ENCODE measurements around the gene C1orf167. TPM values are rescaled to one million over a fixed set of nuclear protein-coding genes. Genes with fewer than 3 reads are reported as not detected.

C1orf167 gene
- total RNA-seq, 1 donor from 2014 or later: not detected

GRCh38 chr1:11725616-11726015 is 36.4 kb upstream of the C1orf167 start:
- Mint-ChIP-seq H3K27me3 (ENCODE audit: low read depth) (no peaks in the 10 kb centered on the region), H3K4me3 (no peak overlapping the region), H3K27ac (ENCODE audit: unreplicated experiment) (no peak overlapping the region), H3K9me3 (no peaks in the 10 kb centered on the region), H3K36me3 (ENCODE audit: low read depth) (no peaks in the 10 kb centered on the region), H3K4me1 (peaks cover 8% of the 10 kb centered on the region)
- DNase-seq (ENCODE audit: low read depth, low spot score): no peak
- TF ChIP-seq, protein P1, sequence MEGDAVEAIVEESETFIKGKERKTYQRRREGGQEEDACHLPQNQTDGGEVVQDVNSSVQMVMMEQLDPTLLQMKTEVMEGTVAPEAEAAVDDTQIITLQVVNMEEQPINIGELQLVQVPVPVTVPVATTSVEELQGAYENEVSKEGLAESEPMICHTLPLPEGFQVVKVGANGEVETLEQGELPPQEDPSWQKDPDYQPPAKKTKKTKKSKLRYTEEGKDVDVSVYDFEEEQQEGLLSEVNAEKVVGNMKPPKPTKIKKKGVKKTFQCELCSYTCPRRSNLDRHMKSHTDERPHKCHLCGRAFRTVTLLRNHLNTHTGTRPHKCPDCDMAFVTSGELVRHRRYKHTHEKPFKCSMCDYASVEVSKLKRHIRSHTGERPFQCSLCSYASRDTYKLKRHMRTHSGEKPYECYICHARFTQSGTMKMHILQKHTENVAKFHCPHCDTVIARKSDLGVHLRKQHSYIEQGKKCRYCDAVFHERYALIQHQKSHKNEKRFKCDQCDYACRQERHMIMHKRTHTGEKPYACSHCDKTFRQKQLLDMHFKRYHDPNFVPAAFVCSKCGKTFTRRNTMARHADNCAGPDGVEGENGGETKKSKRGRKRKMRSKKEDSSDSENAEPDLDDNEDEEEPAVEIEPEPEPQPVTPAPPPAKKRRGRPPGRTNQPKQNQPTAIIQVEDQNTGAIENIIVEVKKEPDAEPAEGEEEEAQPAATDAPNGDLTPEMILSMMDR (conservative IDR thresholded peaks at IDR 0.05): no peak

GRCh38 chr1:11727119-11727518 is 34.9 kb upstream of the C1orf167 start:
- no peak for DNase-seq (ENCODE audit: low read depth, low spot score)
- TF ChIP-seq, protein P1 (conservative IDR thresholded peaks at IDR 0.05): no peak
- Mint-ChIP-seq H3K27ac (ENCODE audit: unreplicated experiment) (no peak overlapping the region), H3K36me3 (ENCODE audit: low read depth) (no peaks in the 10 kb centered on the region), H3K27me3 (ENCODE audit: low read depth) (no peaks in the 10 kb centered on the region), H3K4me3 (no peak overlapping the region), H3K4me1 (peaks cover 18% of the 10 kb centered on the region), H3K9me3 (no peaks in the 10 kb centered on the region)

GRCh38 chr1:11728126-11728806 is 33.7 kb upstream of the C1orf167 start:
- Mint-ChIP-seq H3K27me3 (ENCODE audit: low read depth) (no peaks in the 10 kb centered on the region), H3K36me3 (ENCODE audit: low read depth) (no peaks in the 10 kb centered on the region), H3K4me1 (peaks cover 22% of the 10 kb centered on the region), H3K9me3 (no peaks in the 10 kb centered on the region), H3K27ac (ENCODE audit: unreplicated experiment) (no peak overlapping the region), H3K4me3 (no peak overlapping the region)
- TF ChIP-seq, protein P1 (conservative IDR thresholded peaks at IDR 0.05): no peak
- no peak for DNase-seq (ENCODE audit: low read depth, low spot score)

- Mint-ChIP-seq H3K9me3 (no peaks in the 10 kb centered on the region), H3K4me3 (no peak overlapping the region), H3K4me1 (peaks cover 22% of the 10 kb centered on the region), H3K36me3 (ENCODE audit: low read depth) (no peaks in the 10 kb centered on the region), H3K27ac (ENCODE audit: unreplicated experiment) (no peak overlapping the region), H3K27me3 (ENCODE audit: low read depth) (no peaks in the 10 kb centered on the region)
- TF ChIP-seq, protein P1 (conservative IDR thresholded peaks at IDR 0.05): no peak
- DNase-seq (ENCODE audit: low read depth, low spot score): no peak
These were observed 32.9 kb upstream of the C1orf167 start for GRCh38 chr1:11729155-11729497.

DNA sequence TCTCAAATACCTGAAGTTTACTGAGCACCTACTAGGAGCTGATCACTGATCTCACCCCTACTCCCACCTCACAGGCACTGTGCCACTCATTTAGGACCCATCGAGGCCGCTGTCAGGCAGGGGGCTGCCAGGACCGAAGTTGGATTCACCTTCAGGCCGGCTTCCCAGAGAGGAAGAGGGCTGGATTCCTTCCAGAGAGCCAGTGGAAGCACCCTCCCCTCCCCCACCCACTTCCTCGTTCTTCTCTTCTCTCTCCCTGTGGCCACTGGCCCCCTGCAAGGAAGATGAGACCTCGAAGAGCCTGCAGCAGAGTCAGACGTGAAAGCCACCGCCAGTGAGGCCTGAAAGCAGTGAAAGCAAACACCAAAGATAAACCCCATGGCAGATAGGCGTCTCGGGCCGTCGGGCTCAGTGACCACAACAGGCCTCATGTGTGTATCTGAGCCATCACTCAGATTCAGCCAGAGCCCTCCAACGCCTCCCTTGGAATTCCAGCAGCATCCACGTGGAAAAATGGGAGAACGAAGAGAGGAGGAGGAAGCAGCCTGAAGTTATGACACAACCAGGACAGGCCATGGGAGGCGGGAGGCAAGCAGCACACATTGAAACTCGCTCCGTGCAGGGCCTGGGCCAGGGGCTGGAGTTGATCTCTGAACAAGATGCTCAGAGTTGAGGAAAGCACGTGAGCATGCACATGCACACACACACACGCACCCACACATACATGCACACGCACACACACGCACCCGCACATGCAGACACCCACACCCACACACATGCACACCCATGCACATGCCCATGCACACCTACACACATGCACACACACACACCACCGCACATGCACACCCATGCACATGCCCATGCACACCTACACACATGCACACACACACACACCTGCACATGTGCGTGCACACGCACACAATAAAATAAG is 32.2 kb upstream of the C1orf167 start:
- Mint-ChIP-seq H3K27ac (ENCODE audit: unreplicated experiment) (no peak overlapping the region), H3K4me1 (peaks cover 22% of the 10 kb centered on the region)

More for the DNA sequence above, 32.2 kb upstream of the C1orf167 start:
- no peak for DNase-seq (ENCODE audit: low read depth, low spot score)
- Mint-ChIP-seq H3K4me3 (no peak overlapping the region), H3K9me3 (no peaks in the 10 kb centered on the region), H3K36me3 (ENCODE audit: low read depth) (no peaks in the 10 kb centered on the region), H3K27me3 (ENCODE audit: low read depth) (no peaks in the 10 kb centered on the region)
- TF ChIP-seq, protein P1 (conservative IDR thresholded peaks at IDR 0.05): no peak

All from neural crest cell (in vitro differentiated cells).